Left ventricle myocardium inferior (tissue), 1 donor: ENCODE measurements around the gene MICAL2. TPM values are rescaled to one million over a fixed set of nuclear protein-coding genes. Genes with fewer than 3 reads are reported as not detected.

ENCODE experiments used
- DNase-seq: peaks from one replicate; pipeline ENCODE4 v3.0.0-alpha.2; 2020
- H3K27ac ChIP-seq: fragments of 200-600 bp; replicated peaks from 2 replicates; pipeline ENCODE4 v1.8.0; 2021
- H3K27me3 ChIP-seq: fragments of 200-600 bp; 2 replicates; pipeline ENCODE4 v1.8.0; 2021; ENCODE audit warnings: low read depth
- H3K36me3 ChIP-seq: fragments of 200-600 bp; 2 replicates; pipeline ENCODE4 v1.8.0; 2021
- H3K4me1 ChIP-seq: fragments of 200-600 bp; 2 replicates; pipeline ENCODE4 v1.8.0; 2021
- H3K4me3 ChIP-seq: fragments of 200-600 bp; 2 replicates; pipeline ENCODE4 v1.8.0; 2021; ENCODE audit warnings: mild to moderate bottlenecking, moderate library complexity
- H3K9me3 ChIP-seq: fragments of 200-600 bp; replicated peaks from 2 replicates; pipeline ENCODE4 v1.8.0; 2021
- CTCF ChIP-seq: fragments of 200-600 bp; IDR thresholded peaks from 2 replicates; pipeline ENCODE4 v1.8.0; 2021; ENCODE audit warnings: antibody characterized with exemption, mild to moderate bottlenecking, borderline replicate concordance
- intact Hi-C: fragments of 100-400 bp; cut with micrococcal nuclease; formaldehyde crosslinking; loops from one replicate; pipeline ENCODE4 v1.11.0; 2022
- total RNA-seq: library from RNA; stranded (reverse); fragmentation: NEBNext Ultra II Directional; extraction: Animal tissue kit (Norgen Biotek cat#: 25700); gene quantifications from one replicate; pipeline ENCODE4 v1.2.1, GENCODE V29; 2021
- donor health status: DM: no; HTN: yes; CAD: no; lungs with severe emphysema.

The MICAL2 gene
- total RNA-seq, 1 donor from 2014 or later: 85.0 TPM

GRCh38 chr11:12247543-12248254 lies 137.3 kb downstream of the MICAL2 start:
- Histone ChIP-seq H3K4me1 (peaks cover 67% of the 10 kb centered on the region), H3K27ac (peak overlapping the region; percentile 80), H3K36me3 (peaks cover 18% of the 10 kb centered on the region), H3K27me3 (no peaks in the 10 kb centered on the region), H3K4me3 (no peak overlapping the region), H3K9me3 (no peaks in the 10 kb centered on the region)
- intact Hi-C loops: no loop called here
- TF ChIP-seq CTCF: no peak
- no peak for DNase-seq

GRCh38 chr11:12248330-12248729 lies 137.9 kb downstream of the MICAL2 start:
- H3K9me3 ChIP-seq: no peaks in the 10 kb centered on the region
- TF ChIP-seq CTCF: no peak
- H3K27me3 ChIP-seq: no peaks in the 10 kb centered on the region
- H3K4me1 ChIP-seq: peaks cover 61% of the 10 kb centered on the region
- H3K4me3 ChIP-seq: no peak overlapping the region
- peaks cover 17% of the 10 kb centered on the region for H3K36me3 ChIP-seq
- DNase-seq: peak; percentile 80
- intact Hi-C loops: no loop called here
- H3K27ac ChIP-seq: peak overlapping the region; percentile 80

GRCh38 chr11:12249590-12250260 lies 139.3 kb downstream of the MICAL2 start:
- peaks cover 26% of the 10 kb centered on the region for H3K36me3 ChIP-seq
- no peak for TF ChIP-seq CTCF
- no peaks in the 10 kb centered on the region for H3K27me3 ChIP-seq
- no peak overlapping the region for H3K4me3 ChIP-seq
- H3K27ac ChIP-seq: no peak overlapping the region
- no peaks in the 10 kb centered on the region for H3K9me3 ChIP-seq
- peaks cover 47% of the 10 kb centered on the region for H3K4me1 ChIP-seq
- no peak for DNase-seq
- intact Hi-C loops: no loop called here

- no peak for DNase-seq
- no peak for TF ChIP-seq CTCF
- no peak overlapping the region for H3K4me3 ChIP-seq
- H3K4me1 ChIP-seq: peaks cover 29% of the 10 kb centered on the region
- H3K9me3 ChIP-seq: no peaks in the 10 kb centered on the region
- intact Hi-C loops: no loop called here
- no peak overlapping the region for H3K27ac ChIP-seq
- H3K27me3 ChIP-seq: no peaks in the 10 kb centered on the region
- peaks cover 43% of the 10 kb centered on the region for H3K36me3 ChIP-seq
Observed at GRCh38 chr11:12251666-12252560, 141.5 kb downstream of the MICAL2 start.

GRCh38 chr11:12253843-12254281 lies 143.5 kb downstream of the MICAL2 start:
- intact Hi-C loops: no loop called here
- Histone ChIP-seq H3K27me3 (no peaks in the 10 kb centered on the region), H3K4me3 (no peak overlapping the region), H3K4me1 (peaks cover 10% of the 10 kb centered on the region), H3K27ac (no peak overlapping the region), H3K36me3 (peaks cover 62% of the 10 kb centered on the region), H3K9me3 (no peaks in the 10 kb centered on the region)
- TF ChIP-seq CTCF: no peak
- no peak for DNase-seq
